Stomach (tissue), 4 donors: ENCODE measurements around the gene TTC28.

Experiments used
- CTCF ChIP-seq, 7 experiments: fragments of 450-650 bp in 4 of 7; fragments of 200-600 bp in 3 of 7; sonication (generic) in 3 of 7; IDR thresholded peaks; one replicate each; pipeline ENCODE4 v1.5.1; 2016 to 2019; ENCODE audit warnings: antibody characterized with exemption in 7 of 7, control low read depth in 2 of 7, mild to moderate bottlenecking in 1 of 7
- EP300 ChIP-seq: sonication (generic); formaldehyde crosslinking; IDR thresholded peaks from one replicate; pipeline ENCODE4 v1.6.1; 2017; ENCODE audit warnings: antibody characterized with exemption

DNA sequence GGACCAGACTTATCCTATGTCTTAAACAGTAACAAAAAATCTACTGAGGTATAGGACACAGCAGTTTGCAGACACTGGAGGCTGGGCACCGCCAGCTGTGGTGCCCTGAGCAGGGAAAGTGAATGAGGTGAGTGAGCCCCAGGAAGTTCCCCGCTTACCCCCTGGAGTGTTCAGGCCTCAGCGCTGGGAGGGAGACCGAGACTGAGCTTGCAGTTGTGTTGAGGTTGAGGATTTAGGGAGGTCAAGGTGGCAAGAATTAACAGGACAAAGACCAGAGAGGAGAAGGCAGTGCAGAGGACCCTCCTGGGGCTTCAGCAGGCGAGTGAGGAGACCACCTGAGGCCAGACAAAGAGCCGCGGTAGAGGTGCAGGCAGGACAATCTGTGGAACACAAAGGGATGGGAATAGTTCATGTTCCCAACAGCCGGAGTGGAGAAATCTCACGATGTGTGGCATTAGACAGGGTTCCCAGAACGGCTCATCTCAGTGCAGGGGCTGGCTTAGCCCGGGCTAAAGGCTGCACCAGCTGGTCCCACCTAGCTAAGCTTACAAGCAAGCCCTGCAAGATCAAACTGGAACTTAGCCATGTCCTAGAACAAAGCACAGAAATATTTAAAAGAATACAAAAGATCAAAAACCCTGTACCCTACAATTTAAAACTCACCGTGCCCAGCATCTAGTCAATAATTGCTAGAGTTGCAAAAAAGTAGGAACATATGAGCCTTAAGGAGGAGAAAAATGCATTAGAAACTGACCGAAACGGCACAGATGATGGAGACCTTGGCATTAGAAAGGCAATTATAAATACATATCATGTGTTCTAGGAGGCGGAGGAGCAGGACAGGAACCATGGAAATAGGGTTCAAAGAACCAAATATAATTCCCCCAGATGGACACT, 713.2 kb downstream of the TTC28 start:
- no peak for TF ChIP-seq CTCF (IDR thresholded peaks at IDR 0.05)
- TF ChIP-seq EP300: no peak
